PC-3 (cell line): ENCODE data around the gene ATP6AP1.

Source experiments
- EZH2 ChIP-seq: fragments of 300-600 bp; sonication (generic); IDR thresholded peaks from one replicate; pipeline ENCODE4 v1.6.1; 2017; ENCODE audit warnings: antibody characterized with exemption, mild to moderate bottlenecking, low read length; ENCODE audit not compliant: unreplicated experiment
- EZH2phosphoT487 ChIP-seq: fragments of 300-600 bp; sonication (generic); IDR thresholded peaks from 2 replicates; pipeline ENCODE4 v1.6.1; 2018; ENCODE audit warnings: mild to moderate bottlenecking, antibody characterized with exemption, low read length, borderline replicate concordance
- TF ChIP-seq, protein P1 (sequence below): fragments of 300-600 bp; sonication (generic); conservative IDR thresholded peaks from 2 replicates; pipeline ENCODE4 v1.5.1; 2017; ENCODE audit warnings: antibody characterized with exemption, low read depth, mild to moderate bottlenecking, low read length

- TF ChIP-seq, protein P1, sequence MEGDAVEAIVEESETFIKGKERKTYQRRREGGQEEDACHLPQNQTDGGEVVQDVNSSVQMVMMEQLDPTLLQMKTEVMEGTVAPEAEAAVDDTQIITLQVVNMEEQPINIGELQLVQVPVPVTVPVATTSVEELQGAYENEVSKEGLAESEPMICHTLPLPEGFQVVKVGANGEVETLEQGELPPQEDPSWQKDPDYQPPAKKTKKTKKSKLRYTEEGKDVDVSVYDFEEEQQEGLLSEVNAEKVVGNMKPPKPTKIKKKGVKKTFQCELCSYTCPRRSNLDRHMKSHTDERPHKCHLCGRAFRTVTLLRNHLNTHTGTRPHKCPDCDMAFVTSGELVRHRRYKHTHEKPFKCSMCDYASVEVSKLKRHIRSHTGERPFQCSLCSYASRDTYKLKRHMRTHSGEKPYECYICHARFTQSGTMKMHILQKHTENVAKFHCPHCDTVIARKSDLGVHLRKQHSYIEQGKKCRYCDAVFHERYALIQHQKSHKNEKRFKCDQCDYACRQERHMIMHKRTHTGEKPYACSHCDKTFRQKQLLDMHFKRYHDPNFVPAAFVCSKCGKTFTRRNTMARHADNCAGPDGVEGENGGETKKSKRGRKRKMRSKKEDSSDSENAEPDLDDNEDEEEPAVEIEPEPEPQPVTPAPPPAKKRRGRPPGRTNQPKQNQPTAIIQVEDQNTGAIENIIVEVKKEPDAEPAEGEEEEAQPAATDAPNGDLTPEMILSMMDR = no peak
- TF ChIP-seq EZH2phosphoT487 = no peak
- no peak for TF ChIP-seq EZH2
Observed at GRCh38 chrX:154426916-154427770, 1.3 kb upstream of the ATP6AP1 start.
